CD14-positive monocyte (primary cell): ENCODE results near the gene ZBTB7C. TPM values are rescaled to one million over a fixed set of nuclear protein-coding genes. Genes with fewer than 3 reads are reported as not detected.

Source experiments
- DNase-seq, 3 donors: peaks; one replicate each; pipeline ENCODE4 v3.0.0-alpha.2; 2011 to 2022
- H2AFZ ChIP-seq: 2 replicates; pipeline ENCODE4 v1.6.0; 2012; ENCODE audit warnings: mild to moderate bottlenecking, low read depth, low read length, inconsistent platforms; ENCODE audit not compliant: insufficient read depth, poor library complexity, severe bottlenecking
- H3K27ac ChIP-seq, 2 donors: 1 replicate in 1 of 2; 2 replicates in 1 of 2; pipeline ENCODE4 v1.5.1; 2012 to 2013; ENCODE audit warnings: low read length in 2 of 2, control low read depth in 1 of 2, inconsistent platforms in 1 of 2, low read depth in 1 of 2, mild to moderate bottlenecking in 1 of 2
- H3K27me3 ChIP-seq, 2 donors: one replicate each; pipeline versions ENCODE4 v1.6.0 to v1.6.1; 2011 to 2013; ENCODE audit warnings: low read length in 2 of 2; ENCODE audit not compliant: control insufficient read depth in 2 of 2, insufficient read depth in 2 of 2
- H3K36me3 ChIP-seq, 2 donors: replicated peaks in 1 of 2; 1 replicate in 1 of 2; 2 replicates in 1 of 2; pipeline versions ENCODE4 v1.5.1 to v1.6.1; 2012 to 2013; ENCODE audit warnings: low read length in 2 of 2, control low read depth in 1 of 2, inconsistent platforms in 1 of 2, mild to moderate bottlenecking in 1 of 2; ENCODE audit not compliant: insufficient read depth in 2 of 2, control insufficient read depth in 1 of 2
- H3K4me1 ChIP-seq, 2 donors: 1 replicate in 1 of 2; 2 replicates in 1 of 2; pipeline versions ENCODE4 v1.5.1 to v1.6.1; 2012 to 2013; ENCODE audit warnings: low read length in 2 of 2, control low read depth in 1 of 2, inconsistent platforms in 1 of 2, mild to moderate bottlenecking in 1 of 2, moderate library complexity in 1 of 2; ENCODE audit not compliant: insufficient read depth in 2 of 2, control insufficient read depth in 1 of 2
- H3K4me2 ChIP-seq: replicated peaks from 2 replicates; pipeline ENCODE3; 2012; ENCODE audit warnings: low read length, moderate library complexity, mild to moderate bottlenecking; ENCODE audit not compliant: poor library complexity, severe bottlenecking; ENCODE audit errors: extremely low read depth
- H3K4me3 ChIP-seq, 3 experiments: fragments of 200-600 bp in 1 of 3; sonication (generic) in 1 of 3; replicated peaks in 1 of 3; 1 replicate in 2 of 3; 2 replicates in 1 of 3; pipeline ENCODE4 v1.5.1; 2011 to 2013; ENCODE audit warnings: low read length in 3 of 3, mild to moderate bottlenecking in 3 of 3, control low read depth in 2 of 3, low read depth in 2 of 3, inconsistent platforms in 1 of 3, moderate library complexity in 1 of 3
- H3K79me2 ChIP-seq: 2 replicates; pipeline ENCODE4 v1.6.0; 2012; ENCODE audit warnings: mild to moderate bottlenecking, control low read depth, inconsistent platforms, low read length, moderate library complexity; ENCODE audit not compliant: insufficient read depth
- H3K9ac ChIP-seq: 2 replicates; pipeline ENCODE4 v1.6.0; 2017; ENCODE audit warnings: low read length, mild to moderate bottlenecking; ENCODE audit not compliant: insufficient read depth, poor library complexity, severe bottlenecking
- H3K9me3 ChIP-seq, 2 donors: replicated peaks in 1 of 2; 1 replicate in 1 of 2; 2 replicates in 1 of 2; pipeline versions ENCODE4 v1.5.1 to v1.6.1; 2012 to 2013; ENCODE audit warnings: low read length in 2 of 2, control low read depth in 1 of 2; ENCODE audit not compliant: control insufficient read depth in 1 of 2, insufficient read depth in 1 of 2
- H4K20me1 ChIP-seq: 2 replicates; pipeline ENCODE4 v1.6.0; 2012; ENCODE audit warnings: mild to moderate bottlenecking, low read length, control low read depth, moderate library complexity; ENCODE audit not compliant: insufficient read depth
- H3K27ac Mint-ChIP-seq, 7 donors: one replicate each; pipeline ENCODE4 v1.8.0; 2020; ENCODE audit warnings: mild to moderate bottlenecking in 7 of 7, mixed read lengths in 7 of 7, moderate library complexity in 6 of 7, inconsistent platforms in 2 of 7
- H3K27me3 Mint-ChIP-seq, 3 donors: one replicate each; pipeline ENCODE4 v1.8.0; 2021 to 2022; ENCODE audit warnings: low read depth in 3 of 3, mild to moderate bottlenecking in 3 of 3, mixed read lengths in 3 of 3, moderate library complexity in 3 of 3, inconsistent platforms in 1 of 3
- H3K36me3 Mint-ChIP-seq, 2 donors: one replicate each; pipeline ENCODE4 v1.8.0; 2020; ENCODE audit warnings: mixed read lengths in 2 of 2, inconsistent platforms in 1 of 2, mild to moderate bottlenecking in 1 of 2
- H3K4me1 Mint-ChIP-seq: one replicate; pipeline ENCODE4 v1.8.0; 2020; ENCODE audit warnings: mild to moderate bottlenecking, mixed read lengths
- H3K4me3 Mint-ChIP-seq, 2 donors: one replicate each; pipeline ENCODE4 v1.8.0; 2020; ENCODE audit warnings: mild to moderate bottlenecking in 2 of 2, mixed read lengths in 2 of 2, moderate library complexity in 1 of 2
- H3K9me3 Mint-ChIP-seq, 7 donors: one replicate each; pipeline ENCODE4 v1.8.0; 2020 to 2022; ENCODE audit warnings: mixed read lengths in 7 of 7, mild to moderate bottlenecking in 6 of 7, moderate library complexity in 6 of 7, inconsistent platforms in 2 of 7
- WGBS: methylation state at CpG from one replicate; pipeline ENCODE4 v1.1.5; 2013; ENCODE audit warnings: missing lambda C conversion rate; ENCODE audit not compliant: insufficient coverage; 5-methylcytosine and 5-hydroxymethylcytosine counted together
- intact Hi-C, 2 donors: fragments of 100-400 bp; cut with micrococcal nuclease; formaldehyde crosslinking; loops; one replicate each; pipeline versions ENCODE4 v1.15.0 to v1.15.1; 2023
- polyA plus RNA-seq, 3 donors: library from polyadenylated mRNA; depleted of rRNA in 1 of 3; unstranded in 2 of 3; stranded (reverse) in 1 of 3; fragments of 300-500 nt in 2 of 3; fragments of >200 nt in 1 of 3; fragmentation: Illumina TruSeq in 2 of 3; gene quantifications; 1 replicate in 2 of 3; 2 replicates in 1 of 3; pipeline ENCODE4 v1.2.3, GENCODE V29; 2012 to 2021
- TF ChIP-seq, protein P1 (sequence below): fragments of 200-600 bp; IDR thresholded peaks from one replicate; pipeline ENCODE4 v1.8.0; 2022; ENCODE audit warnings: antibody characterized with exemption, mild to moderate bottlenecking

ZBTB7C gene
- polyA plus RNA-seq, 3 donors, result 0.03 to 0.09 TPM; not detected in 1

DNA sequence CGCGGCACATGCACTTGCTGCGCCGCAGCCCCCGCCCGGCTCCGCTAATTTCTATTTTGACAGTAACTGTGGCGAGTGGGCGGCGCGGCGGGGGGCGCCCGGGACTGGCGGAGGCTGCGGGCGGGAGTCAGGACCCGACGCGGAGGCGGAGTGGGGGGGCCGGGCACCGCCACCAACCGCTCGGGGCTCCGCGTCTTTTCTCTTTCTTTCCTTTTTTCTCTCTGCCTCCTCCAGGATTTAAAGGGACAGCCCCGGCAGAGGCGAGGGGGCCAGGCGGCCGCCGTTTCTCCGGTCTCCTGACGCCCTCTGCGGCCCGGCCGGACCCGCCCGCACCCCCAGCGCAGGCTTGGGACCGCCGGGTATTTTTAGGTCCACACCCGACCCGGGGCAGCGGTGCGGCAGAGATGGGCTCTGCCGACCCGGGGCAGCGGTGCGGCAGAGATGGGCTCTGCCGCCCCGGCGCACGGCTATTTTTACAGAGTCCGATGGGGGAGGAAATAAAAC, 460 bp upstream of the ZBTB7C start:
- Mint-ChIP-seq H3K4me1 (peaks cover 18% of the 10 kb centered on the region), H3K27ac (no peak overlapping the region), H3K4me3 (peak overlapping the region; percentile 81 to 87), H3K9me3 (peaks cover 10 to 33% (median 25%) of the 10 kb centered on the region in 7 donors), H3K27me3 (peaks cover 58 to 82% (median 60%) of the 10 kb centered on the region in 3 donors), H3K36me3 (peaks cover 6 to 10% of the 10 kb centered on the region in 2 donors)
- no peaks in the 10 kb centered on the region for H3K36me3 ChIP-seq
- DNase-seq, result no peak
- peak overlapping the region; percentile 92 for H2AFZ ChIP-seq
- WGBS, result 0% methylated on average over 54 of the region's 55 CpGs
- H3K79me2 ChIP-seq, result no peaks in the 10 kb centered on the region
- peak overlapping the region; percentile 99 for H3K4me2 ChIP-seq
- peak overlapping the region; percentile 43 for H3K9ac ChIP-seq
- peak overlapping the region; percentile 33 to 90 (median 56) for H3K4me3 ChIP-seq
- peaks cover 15 to 46% of the 10 kb centered on the region in 2 donors for H3K9me3 ChIP-seq
- intact Hi-C loops, result loop anchor here (5.0 kb wide), 1 partner anchor 247 kb away; no protein-coding TSS in a partner anchor
- H3K27me3 ChIP-seq, result peaks cover 45 to 67% of the 10 kb centered on the region in 2 donors
- TF ChIP-seq, protein P1, sequence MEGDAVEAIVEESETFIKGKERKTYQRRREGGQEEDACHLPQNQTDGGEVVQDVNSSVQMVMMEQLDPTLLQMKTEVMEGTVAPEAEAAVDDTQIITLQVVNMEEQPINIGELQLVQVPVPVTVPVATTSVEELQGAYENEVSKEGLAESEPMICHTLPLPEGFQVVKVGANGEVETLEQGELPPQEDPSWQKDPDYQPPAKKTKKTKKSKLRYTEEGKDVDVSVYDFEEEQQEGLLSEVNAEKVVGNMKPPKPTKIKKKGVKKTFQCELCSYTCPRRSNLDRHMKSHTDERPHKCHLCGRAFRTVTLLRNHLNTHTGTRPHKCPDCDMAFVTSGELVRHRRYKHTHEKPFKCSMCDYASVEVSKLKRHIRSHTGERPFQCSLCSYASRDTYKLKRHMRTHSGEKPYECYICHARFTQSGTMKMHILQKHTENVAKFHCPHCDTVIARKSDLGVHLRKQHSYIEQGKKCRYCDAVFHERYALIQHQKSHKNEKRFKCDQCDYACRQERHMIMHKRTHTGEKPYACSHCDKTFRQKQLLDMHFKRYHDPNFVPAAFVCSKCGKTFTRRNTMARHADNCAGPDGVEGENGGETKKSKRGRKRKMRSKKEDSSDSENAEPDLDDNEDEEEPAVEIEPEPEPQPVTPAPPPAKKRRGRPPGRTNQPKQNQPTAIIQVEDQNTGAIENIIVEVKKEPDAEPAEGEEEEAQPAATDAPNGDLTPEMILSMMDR, result no peak
- no peaks in the 10 kb centered on the region for H4K20me1 ChIP-seq
- H3K27ac ChIP-seq, result no peak overlapping the region
- H3K4me1 ChIP-seq, result peaks cover 8 to 31% of the 10 kb centered on the region in 2 donors

DNA sequence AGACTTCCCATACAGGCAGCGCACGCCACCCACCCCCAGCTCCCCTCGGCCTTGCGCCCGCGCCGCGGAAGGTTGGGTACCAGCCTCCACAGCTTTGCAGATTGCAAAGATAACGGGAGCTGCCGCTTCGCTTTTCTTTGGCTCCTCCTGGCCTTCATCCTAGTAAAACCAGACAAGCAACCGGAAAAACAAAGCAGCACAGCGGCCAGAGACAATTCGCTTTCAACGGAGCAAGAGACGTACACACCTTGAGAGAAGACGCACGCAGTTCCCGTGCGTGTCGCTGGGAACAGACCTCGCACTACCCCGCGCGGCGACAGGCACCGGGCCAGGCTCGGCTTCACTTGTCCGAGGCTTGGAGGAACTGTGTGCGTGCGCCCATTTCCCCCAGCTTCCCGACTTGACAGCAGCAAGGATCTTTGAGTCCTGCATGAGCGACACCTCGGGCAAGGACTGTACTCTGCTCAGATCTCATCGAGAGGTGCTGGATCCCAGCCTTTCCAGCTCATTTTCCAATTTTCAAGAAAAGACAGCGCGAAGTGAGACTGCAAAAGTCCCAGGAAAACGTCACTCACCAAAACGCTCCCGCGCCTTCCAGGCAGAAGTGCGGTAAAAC, 964 bp downstream of the ZBTB7C start:
- peaks cover 5 to 6% of the 10 kb centered on the region in 2 donors for H3K36me3 Mint-ChIP-seq
- intact Hi-C loops, result no loop called here
- no peak overlapping the region for H3K27ac Mint-ChIP-seq
- no peak for DNase-seq
- Histone ChIP-seq H3K79me2 (no peaks in the 10 kb centered on the region), H3K36me3 (no peaks in the 10 kb centered on the region), H3K4me1 (peaks cover 8 to 25% of the 10 kb centered on the region in 2 donors), H3K4me2 (peak overlapping the region; percentile 99), H3K27ac (no peak overlapping the region), H3K9ac (no peak overlapping the region), H4K20me1 (no peaks in the 10 kb centered on the region), H2AFZ (no peak overlapping the region), H3K27me3 (peaks cover 50 to 74% of the 10 kb centered on the region in 2 donors), H3K4me3 (peak overlapping the region in 1 of 3 experiments; percentile 17), H3K9me3 (peaks cover 3 to 36% of the 10 kb centered on the region in 2 donors)
- peaks cover 14% of the 10 kb centered on the region for H3K4me1 Mint-ChIP-seq
- peak overlapping the region; percentile 72 to 88 for H3K4me3 Mint-ChIP-seq
- H3K9me3 Mint-ChIP-seq, result peaks cover 2 to 21% (median 11%) of the 10 kb centered on the region in 7 donors
- H3K27me3 Mint-ChIP-seq, result peaks cover 66 to 88% (median 72%) of the 10 kb centered on the region in 3 donors
- WGBS, result 5% methylated on average over 42 of the region's 42 CpGs
- TF ChIP-seq, protein P1, result no peak
